ENCODE measurements around the gene TNFRSF8. TPM values are rescaled to one million over a fixed set of nuclear protein-coding genes. Genes with fewer than 3 reads are reported as not detected.
"Not testable (repeated sequence)": the region's sequence is repeated elsewhere in the genome, so short reads cannot be mapped to it uniquely, and the experiment has no call there.

Gene TNFRSF8
- polyA plus RNA-seq, 1 donor from 2014 or later = 0.40 TPM

DNA sequence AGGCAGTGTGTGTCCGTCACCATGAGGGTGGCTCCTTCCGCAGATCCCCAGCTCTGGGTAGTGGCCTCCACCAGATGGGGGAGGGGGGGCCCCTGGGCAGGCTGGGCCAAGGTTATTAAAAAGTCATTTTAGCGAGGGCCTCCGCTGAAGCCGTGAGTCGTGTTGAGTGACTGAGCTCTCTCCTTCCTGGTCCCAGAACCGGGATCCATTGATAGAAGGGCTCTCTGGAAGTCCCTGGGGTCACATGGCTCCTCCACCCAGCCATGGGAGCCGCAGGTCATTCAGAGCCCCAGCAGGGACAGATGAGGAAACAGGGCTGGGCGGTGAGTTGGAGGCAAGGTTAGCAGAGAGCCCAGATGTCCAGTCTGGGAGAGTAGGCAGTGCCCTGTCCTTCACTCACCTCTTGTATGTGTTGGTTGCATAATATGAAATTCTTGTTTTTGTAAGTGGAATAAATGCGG, 30.9 kb upstream of the TNFRSF8 start:
- H3K36me3 Mint-ChIP-seq = peaks cover 3% of the 10 kb centered on the region
- no peaks in the 10 kb centered on the region for H3K27me3 Mint-ChIP-seq
- H3K27ac Mint-ChIP-seq = no peak overlapping the region
- peaks cover 0 to 7% (median 4%) of the 10 kb centered on the region in 3 donors for H3K4me1 Mint-ChIP-seq
- H3K4me3 Mint-ChIP-seq = no peak overlapping the region
- H3K9me3 Mint-ChIP-seq = no peaks in the 10 kb centered on the region

DNA sequence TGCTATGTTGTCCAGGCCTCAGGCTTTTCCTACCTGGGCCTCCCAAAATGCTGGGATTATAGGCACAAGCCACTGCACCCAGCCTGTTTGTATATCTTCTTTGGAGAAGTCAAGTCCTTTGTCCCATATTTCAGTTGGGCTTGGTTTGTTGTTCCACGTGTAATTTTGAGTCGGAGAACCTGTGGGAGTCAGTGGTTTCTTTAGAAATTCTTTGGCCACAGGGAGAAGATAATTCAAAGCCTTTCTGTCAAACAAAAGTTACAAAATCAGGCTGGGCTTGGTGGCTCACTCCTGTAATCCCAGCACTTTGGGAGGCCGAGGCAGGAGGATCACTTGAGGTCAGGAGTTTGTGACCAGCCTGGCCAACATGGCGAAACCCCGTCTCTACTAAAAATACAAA, 29.7 kb upstream of the TNFRSF8 start:
- not testable (repeated sequence) for H3K27me3 Mint-ChIP-seq, H3K9me3 Mint-ChIP-seq, H3K36me3 Mint-ChIP-seq, H3K4me3 Mint-ChIP-seq, H3K27ac Mint-ChIP-seq, H3K4me1 Mint-ChIP-seq

DNA sequence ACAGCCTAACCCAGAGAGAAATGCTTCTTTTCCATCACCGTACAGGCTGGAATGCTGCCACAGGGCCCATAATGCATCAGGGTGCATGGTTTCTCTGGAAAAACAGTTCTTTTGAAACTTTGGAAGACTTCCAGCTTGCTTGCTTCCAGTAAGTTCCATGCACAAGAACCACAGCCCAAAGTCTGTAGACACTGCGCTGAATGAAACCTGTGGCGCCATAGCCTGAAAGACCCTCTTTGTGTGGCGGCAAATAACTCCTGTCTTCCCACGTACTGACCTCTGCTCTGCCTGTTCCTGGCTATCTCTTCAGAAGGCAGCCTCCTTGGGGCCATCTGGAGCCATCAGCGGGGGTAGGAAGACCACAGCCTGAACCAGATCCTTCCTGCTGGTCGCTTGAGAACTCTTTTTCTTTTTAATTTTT, 28.7 kb upstream of the TNFRSF8 start:
- no peak overlapping the region for H3K27ac Mint-ChIP-seq
- no peaks in the 10 kb centered on the region for H3K36me3 Mint-ChIP-seq
- H3K9me3 Mint-ChIP-seq = no peaks in the 10 kb centered on the region
- no peaks in the 10 kb centered on the region for H3K27me3 Mint-ChIP-seq
- H3K4me3 Mint-ChIP-seq = no peak overlapping the region
- H3K4me1 Mint-ChIP-seq = peaks cover 5 to 13% (median 10%) of the 10 kb centered on the region in 3 donors

DNA sequence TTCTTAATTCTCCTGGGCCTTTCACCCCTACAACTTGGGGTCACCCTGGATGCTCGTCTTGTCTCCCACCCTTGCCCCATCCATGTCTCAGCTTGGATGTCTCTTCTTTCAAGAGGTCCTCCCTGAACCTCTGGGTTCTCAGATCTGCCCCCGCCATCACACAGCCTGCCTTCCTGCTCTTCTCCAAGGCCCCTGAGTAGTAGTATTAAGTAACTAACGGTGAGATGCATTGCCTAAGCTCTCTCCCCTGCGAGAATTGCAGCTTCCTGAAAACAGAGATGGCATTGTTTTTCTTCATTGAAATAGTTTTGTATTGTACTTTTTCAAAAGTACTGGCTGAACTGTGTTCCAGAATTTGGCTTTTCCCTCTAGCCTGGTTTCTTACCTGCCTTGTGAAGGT, 27.8 kb upstream of the TNFRSF8 start:
- Mint-ChIP-seq H3K27ac (no peak overlapping the region), H3K4me1 (peaks cover 7 to 15% (median 9%) of the 10 kb centered on the region in 3 donors), H3K4me3 (no peak overlapping the region), H3K9me3 (no peaks in the 10 kb centered on the region), H3K27me3 (no peaks in the 10 kb centered on the region), H3K36me3 (no peaks in the 10 kb centered on the region)

GRCh38 chr1:12037486-12038355, 25.4 kb upstream of the TNFRSF8 start:
- Mint-ChIP-seq H3K4me1 (peaks cover 17 to 22% (median 17%) of the 10 kb centered on the region in 3 donors), H3K4me3 (peak overlapping the region in 1 of 4 donors; percentile 80), H3K27ac (peak overlapping the region in 1 of 3 donors; percentile 74), H3K9me3 (no peaks in the 10 kb centered on the region), H3K27me3 (no peaks in the 10 kb centered on the region), H3K36me3 (no peaks in the 10 kb centered on the region)

DNA sequence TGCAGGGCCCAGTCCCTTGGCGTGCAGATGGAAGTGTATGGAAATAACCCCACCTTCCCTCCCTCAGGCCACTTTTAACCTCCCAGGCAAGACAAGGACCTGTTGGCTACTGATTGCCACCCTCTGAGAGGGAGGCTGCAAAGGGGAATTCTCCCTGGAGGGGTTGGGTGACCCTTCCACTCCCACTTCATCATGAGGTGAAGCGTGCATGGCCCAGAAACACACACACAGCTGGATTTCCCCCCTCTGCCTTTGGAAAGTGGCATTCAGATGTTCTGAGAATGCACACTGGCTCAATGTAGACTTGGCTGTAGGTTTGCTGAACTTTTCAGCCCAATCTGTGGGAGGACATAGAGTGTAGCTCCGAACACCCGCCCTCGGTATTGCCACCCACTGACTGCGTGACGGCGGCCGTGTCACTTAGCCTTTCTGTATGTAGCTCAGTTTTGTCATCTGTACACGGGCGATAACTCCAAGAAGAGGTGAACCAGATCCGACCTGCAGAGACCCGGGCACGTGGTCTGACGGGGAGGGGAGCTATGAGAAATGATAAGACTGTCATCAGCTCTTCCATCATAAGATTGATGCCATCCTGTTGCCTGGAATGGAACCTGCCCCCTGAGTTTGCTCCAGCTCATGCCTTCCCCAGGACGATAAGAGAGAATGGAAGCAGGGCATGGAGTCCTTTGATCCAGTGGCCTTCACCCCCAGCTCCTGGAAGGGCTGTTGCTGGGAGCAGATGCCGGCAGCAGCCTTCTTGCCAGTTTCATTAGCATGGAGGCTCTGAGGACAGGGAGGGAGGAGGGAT, 24.5 kb upstream of the TNFRSF8 start:
- Mint-ChIP-seq H3K4me3 (peak overlapping the region in 1 of 4 donors; percentile 71), H3K9me3 (no peaks in the 10 kb centered on the region), H3K27ac (peak overlapping the region in 2 of 3 donors; percentile 76 to 95), H3K27me3 (no peaks in the 10 kb centered on the region), H3K4me1 (peaks cover 17 to 22% (median 17%) of the 10 kb centered on the region in 3 donors), H3K36me3 (no peaks in the 10 kb centered on the region)

- no peaks in the 10 kb centered on the region for H3K9me3 Mint-ChIP-seq
- H3K4me3 Mint-ChIP-seq = peak overlapping the region in 1 of 4 donors; percentile 71
- H3K27ac Mint-ChIP-seq = peak overlapping the region; percentile 76 to 95 (median 83)
- H3K4me1 Mint-ChIP-seq = peaks cover 19 to 25% (median 19%) of the 10 kb centered on the region in 3 donors
- H3K36me3 Mint-ChIP-seq = no peaks in the 10 kb centered on the region
- no peaks in the 10 kb centered on the region for H3K27me3 Mint-ChIP-seq
Measured at GRCh38 chr1:12039164-12039525, 24.0 kb upstream of the TNFRSF8 start.

DNA sequence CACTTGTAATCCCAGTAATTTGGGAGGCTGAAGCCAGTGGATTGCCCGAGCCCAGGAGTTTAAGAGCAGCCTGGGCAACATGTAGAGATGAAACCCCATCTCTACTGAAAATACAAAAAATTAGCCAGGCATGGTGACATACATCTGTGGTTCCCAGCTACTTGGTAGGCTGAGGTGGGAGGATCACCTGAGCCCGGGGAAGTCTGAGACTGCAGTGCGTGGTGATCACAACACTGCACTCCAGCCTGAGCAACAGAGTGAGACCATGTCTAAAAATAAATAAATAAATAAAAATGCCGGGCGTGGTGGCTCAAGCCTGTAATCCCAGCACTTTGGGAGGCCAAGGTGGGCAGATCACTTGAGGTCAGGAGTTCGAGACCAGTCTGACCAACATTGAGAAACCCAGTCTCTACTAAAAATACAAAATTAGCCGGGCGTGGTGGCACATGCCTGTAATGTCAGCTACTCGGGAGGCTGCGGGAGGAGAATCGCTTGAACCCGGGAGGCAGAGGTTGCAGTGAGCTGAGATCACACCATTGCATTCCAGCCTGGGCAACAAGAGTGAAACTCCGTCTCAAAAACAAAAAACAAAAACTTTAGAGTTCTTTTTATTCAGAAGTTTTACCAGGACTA, 23.2 kb upstream of the TNFRSF8 start:
- Mint-ChIP-seq H3K27ac (peak overlapping the region; percentile 52 to 95 (median 83)), H3K4me3 (peak overlapping the region; percentile 47 to 84 (median 68)), H3K4me1 (peaks cover 26 to 33% (median 27%) of the 10 kb centered on the region in 3 donors)
- not testable (repeated sequence) for H3K9me3 Mint-ChIP-seq, H3K27me3 Mint-ChIP-seq, H3K36me3 Mint-ChIP-seq

GRCh38 chr1:12040457-12041051, 22.5 kb upstream of the TNFRSF8 start:
- Mint-ChIP-seq H3K27ac (peak overlapping the region; percentile 52 to 95 (median 83)), H3K4me3 (peak overlapping the region; percentile 47 to 84 (median 68)), H3K4me1 (peaks cover 30 to 37% (median 31%) of the 10 kb centered on the region in 3 donors), H3K27me3 (no peaks in the 10 kb centered on the region), H3K9me3 (no peaks in the 10 kb centered on the region), H3K36me3 (no peaks in the 10 kb centered on the region)

GRCh38 chr1:12044187-12044877, 18.8 kb upstream of the TNFRSF8 start:
- peak overlapping the region in 2 of 3 donors; percentile 46 to 76 for H3K27ac Mint-ChIP-seq

DNA sequence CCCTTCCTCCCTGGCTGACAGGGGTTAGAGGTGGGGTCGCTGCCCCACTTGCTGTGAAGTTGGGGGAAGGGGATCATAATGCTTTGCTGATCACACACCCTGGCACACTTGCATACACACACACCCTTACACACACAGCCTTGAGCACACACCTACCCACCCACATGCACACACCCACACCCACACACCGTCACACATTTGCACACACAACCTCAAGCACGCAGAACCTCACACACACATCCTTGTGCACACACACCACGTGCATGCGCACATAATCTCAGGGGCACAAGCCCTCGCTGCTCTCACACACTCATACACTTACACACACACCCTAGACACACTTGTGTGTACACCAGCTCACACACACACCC, 16.4 kb upstream of the TNFRSF8 start:
- H3K9me3 Mint-ChIP-seq = no peaks in the 10 kb centered on the region
- H3K4me3 Mint-ChIP-seq = no peak overlapping the region
- H3K36me3 Mint-ChIP-seq = peaks cover 2% of the 10 kb centered on the region
- H3K4me1 Mint-ChIP-seq = peaks cover 15 to 24% (median 22%) of the 10 kb centered on the region in 3 donors
- H3K27me3 Mint-ChIP-seq = peaks cover 1% of the 10 kb centered on the region
- no peak overlapping the region for H3K27ac Mint-ChIP-seq

More at GRCh38 chr1:12044187-12044877, 18.8 kb upstream of the TNFRSF8 start:
- H3K36me3 Mint-ChIP-seq, H3K27me3 Mint-ChIP-seq, H3K9me3 Mint-ChIP-seq: not testable (repeated sequence)
- peaks cover 27 to 34% (median 31%) of the 10 kb centered on the region in 3 donors for H3K4me1 Mint-ChIP-seq
- peak overlapping the region in 3 of 4 donors; percentile 30 to 73 (median 60) for H3K4me3 Mint-ChIP-seq

GRCh38 chr1:12047120-12047876, 15.8 kb upstream of the TNFRSF8 start:
- Mint-ChIP-seq H3K27me3 (peaks cover 4% of the 10 kb centered on the region), H3K9me3 (no peaks in the 10 kb centered on the region), H3K27ac (no peak overlapping the region), H3K36me3 (peaks cover 2% of the 10 kb centered on the region), H3K4me3 (no peak overlapping the region), H3K4me1 (peaks cover 15 to 27% (median 27%) of the 10 kb centered on the region in 3 donors)

- Mint-ChIP-seq H3K4me3 (peak overlapping the region in 1 of 4 donors; percentile 39), H3K9me3 (no peaks in the 10 kb centered on the region), H3K27me3 (peaks cover 5% of the 10 kb centered on the region), H3K27ac (no peak overlapping the region), H3K4me1 (peaks cover 15 to 35% (median 31%) of the 10 kb centered on the region in 3 donors), H3K36me3 (peaks cover 2% of the 10 kb centered on the region)
Measured at GRCh38 chr1:12048372-12048771, 14.7 kb upstream of the TNFRSF8 start.
